Tibial artery (tissue), 4 donors: Measurements from ENCODE around the gene TENT5A.

Experiments
- DNase-seq, 2 donors: peaks; one replicate each; pipeline ENCODE4 v3.0.0-alpha.2; 2019
- H3K27ac ChIP-seq, 2 donors: fragments of 200-600 bp; sonication (generic) in 1 of 2; 1 replicate in 1 of 2; 2 replicates in 1 of 2; pipeline ENCODE4 v1.5.1; 2018 to 2019; ENCODE audit warnings: mild to moderate bottlenecking in 1 of 2
- H3K27me3 ChIP-seq, 2 donors: fragments of 200-600 bp; sonication (generic) in 1 of 2; one replicate each; pipeline versions ENCODE4 v1.5.1 to v1.6.0; 2016 to 2019
- H3K36me3 ChIP-seq, 3 donors: fragments of 200-600 bp; sonication (generic) in 2 of 3; one replicate each; pipeline ENCODE4 v1.5.1; 2016 to 2019; ENCODE audit warnings: mild to moderate bottlenecking in 2 of 3
- H3K4me1 ChIP-seq, 4 donors: fragments of 200-600 bp; sonication (generic) in 2 of 4; 1 replicate in 3 of 4; 2 replicates in 1 of 4; pipeline ENCODE4 v1.5.1; 2016 to 2019
- H3K4me3 ChIP-seq, 2 donors: fragments of 200-600 bp; sonication (generic) in 1 of 2; 1 replicate in 1 of 2; 2 replicates in 1 of 2; pipeline ENCODE4 v1.5.1; 2018 to 2019; ENCODE audit warnings: mild to moderate bottlenecking in 2 of 2
- H3K9me3 ChIP-seq, 3 donors: fragments of 200-600 bp; sonication (generic) in 1 of 3; one replicate each; pipeline ENCODE4 v1.5.1; 2016 to 2019
- CTCF ChIP-seq, 2 experiments: fragments of 200-600 bp in 1 of 2; fragments of 450-650 bp in 1 of 2; IDR thresholded peaks; one replicate each; pipeline ENCODE4 v1.5.1; 2017 to 2019; ENCODE audit warnings: antibody characterized with exemption in 2 of 2, mild to moderate bottlenecking in 1 of 2, moderate library complexity in 1 of 2
- intact Hi-C: fragments of 100-400 bp; cut with DNase I; formaldehyde crosslinking; loops from one replicate; pipeline ENCODE4 v1.15.0; 2023; ENCODE audit warnings: low total_unique reads

TENT5A gene

GRCh38 chr6:81752084-81752920 lies at the start of gene TENT5A:
Gene TENT5A, minus strand, starts transcription at chr6:81752681. Its CDS starts 540 bp downstream, at chr6:81752141.
- intact Hi-C loops = loop anchor here (10.0 kb wide), 3 partner anchors 262 to 1648 kb away; partner anchors contain the start of gene BCKDHB
- Histone ChIP-seq H3K27ac (peak within 1 kb of the TSS; percentile 95 to 98), H3K4me1 (peaks cover 0 to 31% (median 6%) of the 10 kb centered on the region in 4 donors), H3K4me3 (peak within 1 kb of the TSS; percentile 69 to 73), H3K36me3 (peaks cover 0 to 8% (median 2%) of the 10 kb centered on the region in 3 donors), H3K27me3 (no peaks in the 10 kb centered on the region), H3K9me3 (no peaks in the 10 kb centered on the region)
- peak; percentile 96 to 98 for DNase-seq
- no peak for TF ChIP-seq CTCF (IDR thresholded peaks at IDR 0.05)

- Histone ChIP-seq H3K27ac (no peak overlapping the region), H3K27me3 (no peaks in the 10 kb centered on the region), H3K9me3 (no peaks in the 10 kb centered on the region), H3K36me3 (no peaks in the 10 kb centered on the region), H3K4me1 (no peaks in the 10 kb centered on the region), H3K4me3 (no peak overlapping the region)
- intact Hi-C loops = no loop called here
- no peak for TF ChIP-seq CTCF (IDR thresholded peaks at IDR 0.05)
- DNase-seq = no peak
Measured at GRCh38 chr6:81801489-81801888, 49.0 kb upstream of the TENT5A start.

GRCh38 chr6:81800666-81801065 lies 48.2 kb upstream of the TENT5A start:
- intact Hi-C loops = no loop called here
- no peaks in the 10 kb centered on the region for H3K27me3 ChIP-seq
- no peaks in the 10 kb centered on the region for H3K4me1 ChIP-seq
- no peak overlapping the region for H3K4me3 ChIP-seq
- DNase-seq = no peak
- H3K9me3 ChIP-seq = no peaks in the 10 kb centered on the region
- H3K27ac ChIP-seq = no peak overlapping the region
- no peak for TF ChIP-seq CTCF (IDR thresholded peaks at IDR 0.05)
- H3K36me3 ChIP-seq = no peaks in the 10 kb centered on the region

GRCh38 chr6:81799323-81799722 lies 46.8 kb upstream of the TENT5A start:
- H3K4me3 ChIP-seq = no peak overlapping the region
- no peak for TF ChIP-seq CTCF (IDR thresholded peaks at IDR 0.05)
- no peaks in the 10 kb centered on the region for H3K9me3 ChIP-seq
- DNase-seq = no peak
- no peaks in the 10 kb centered on the region for H3K4me1 ChIP-seq
- no peak overlapping the region for H3K27ac ChIP-seq
- H3K27me3 ChIP-seq = no peaks in the 10 kb centered on the region
- intact Hi-C loops = no loop called here
- H3K36me3 ChIP-seq = no peaks in the 10 kb centered on the region

GRCh38 chr6:81797591-81797990 lies 45.1 kb upstream of the TENT5A start:
- no peak for TF ChIP-seq CTCF (IDR thresholded peaks at IDR 0.05)
- H3K27ac ChIP-seq = no peak overlapping the region
- H3K27me3 ChIP-seq = no peaks in the 10 kb centered on the region
- no peak overlapping the region for H3K4me3 ChIP-seq
- H3K9me3 ChIP-seq = no peaks in the 10 kb centered on the region
- intact Hi-C loops = no loop called here
- DNase-seq = no peak
- no peaks in the 10 kb centered on the region for H3K36me3 ChIP-seq
- no peaks in the 10 kb centered on the region for H3K4me1 ChIP-seq
